Epithelial cell of proximal tubule (primary cell): Measurements from ENCODE around the gene AK2. TPM values are rescaled to one million over a fixed set of nuclear protein-coding genes. Genes with fewer than 3 reads are reported as not detected.
"Not testable (repeated sequence)": the region's sequence is repeated elsewhere in the genome, so short reads cannot be mapped to it uniquely, and the experiment has no call there.

ENCODE experiments used
- DNase-seq: peaks from one replicate; pipeline ENCODE4 v3.0.0-alpha.2; 2011; ENCODE audit warnings: low read depth
- H3K4me3 ChIP-seq: 2 replicates; pipeline ENCODE4 v1.5.1; 2011; ENCODE audit warnings: low read depth, mild to moderate bottlenecking, low read length
- CTCF ChIP-seq: conservative IDR thresholded peaks from 2 replicates; pipeline ENCODE4 v1.5.1; 2012; ENCODE audit warnings: low read depth, mild to moderate bottlenecking, low read length
- total RNA-seq: library from RNA; depleted of rRNA; stranded (reverse); fragments of >200 nt; gene quantifications from 2 replicates; pipeline ENCODE4 v1.2.3, GENCODE V29; 2015

Gene AK2
- total RNA-seq, 1 donor from 2014 or later = 276 TPM

- TF ChIP-seq CTCF = no peak
- no peak overlapping the region for H3K4me3 ChIP-seq
- DNase-seq = no peak
These were observed 37.7 kb downstream of the AK2 start for GRCh38 chr1:32998997-32999396.

- no peak for TF ChIP-seq CTCF
- no peak overlapping the region for H3K4me3 ChIP-seq
- DNase-seq = no peak
These were observed 38.6 kb downstream of the AK2 start for GRCh38 chr1:32998064-32998463.

- no peak for DNase-seq
- H3K4me3 ChIP-seq = no peak overlapping the region
- no peak for TF ChIP-seq CTCF
These were observed 39.2 kb downstream of the AK2 start for GRCh38 chr1:32997381-32997891.

GRCh38 chr1:32993324-32993636 is 43.4 kb downstream of the AK2 start:
- not testable (repeated sequence) for DNase-seq, H3K4me3 ChIP-seq

GRCh38 chr1:32992489-32993323 is 44.0 kb downstream of the AK2 start:
- no peak for TF ChIP-seq CTCF
- no peak overlapping the region for H3K4me3 ChIP-seq
- no peak for DNase-seq

- H3K4me3 ChIP-seq = no peak overlapping the region
- TF ChIP-seq CTCF = no peak
- no peak for DNase-seq
These were observed 44.7 kb downstream of the AK2 start for GRCh38 chr1:32991819-32992488.

GRCh38 chr1:32991386-32991785 is 45.3 kb downstream of the AK2 start:
- H3K4me3 ChIP-seq = no peak overlapping the region
- no peak for TF ChIP-seq CTCF
- no peak for DNase-seq
